ENCODE data around the gene SLC45A3.

SLC45A3 gene

GRCh38 chr1:205656236-205656635, 24.1 kb downstream of the SLC45A3 start:
- H3K4me3 ChIP-seq (ENCODE audit: low read length): no peak overlapping the region
- DNase-seq (ENCODE audit: low read depth): no peak
- TF ChIP-seq CTCF (conservative IDR thresholded peaks at IDR 0.05; ENCODE audit: low read depth, low read length): no peak

GRCh38 chr1:205652984-205653383, 27.3 kb downstream of the SLC45A3 start:
- no peak for TF ChIP-seq CTCF (conservative IDR thresholded peaks at IDR 0.05; ENCODE audit: low read depth, low read length)
- no peak overlapping the region for H3K4me3 ChIP-seq (ENCODE audit: low read length)

GRCh38 chr1:205650241-205650640, 30.1 kb downstream of the SLC45A3 start:
- no peak overlapping the region for H3K4me3 ChIP-seq (ENCODE audit: low read length)
- no peak for TF ChIP-seq CTCF (conservative IDR thresholded peaks at IDR 0.05; ENCODE audit: low read depth, low read length)
- DNase-seq (ENCODE audit: low read depth): no peak

More at GRCh38 chr1:205652984-205653383, 27.3 kb downstream of the SLC45A3 start:
- no peak for DNase-seq (ENCODE audit: low read depth)

- no peak overlapping the region for H3K4me3 ChIP-seq (ENCODE audit: low read length)
- no peak for DNase-seq (ENCODE audit: low read depth)
- TF ChIP-seq CTCF (conservative IDR thresholded peaks at IDR 0.05; ENCODE audit: low read depth, low read length): no peak
These were observed 34.8 kb downstream of the SLC45A3 start for GRCh38 chr1:205645519-205645918.

GRCh38 chr1:205642679-205643307, 37.5 kb downstream of the SLC45A3 start:
- no peak for DNase-seq (ENCODE audit: low read depth)
- no peak for TF ChIP-seq CTCF (conservative IDR thresholded peaks at IDR 0.05; ENCODE audit: low read depth, low read length)
- no peak overlapping the region for H3K4me3 ChIP-seq (ENCODE audit: low read length)

- no peak overlapping the region for H3K4me3 ChIP-seq (ENCODE audit: low read length)
- no peak for DNase-seq (ENCODE audit: low read depth)
- TF ChIP-seq CTCF (conservative IDR thresholded peaks at IDR 0.05; ENCODE audit: low read depth, low read length): no peak
These were observed 40.7 kb downstream of the SLC45A3 start for GRCh38 chr1:205639567-205639966.

GRCh38 chr1:205637854-205638468, 42.3 kb downstream of the SLC45A3 start:
- no peak overlapping the region for H3K4me3 ChIP-seq (ENCODE audit: low read length)
- no peak for TF ChIP-seq CTCF (conservative IDR thresholded peaks at IDR 0.05; ENCODE audit: low read depth, low read length)
- no peak for DNase-seq (ENCODE audit: low read depth)
